ENCODE measurements around the gene NEK2.
"Not testable (repeated sequence)": the region's sequence is repeated elsewhere in the genome, so short reads cannot be mapped to it uniquely, and the experiment has no call there.

Gene NEK2

DNA sequence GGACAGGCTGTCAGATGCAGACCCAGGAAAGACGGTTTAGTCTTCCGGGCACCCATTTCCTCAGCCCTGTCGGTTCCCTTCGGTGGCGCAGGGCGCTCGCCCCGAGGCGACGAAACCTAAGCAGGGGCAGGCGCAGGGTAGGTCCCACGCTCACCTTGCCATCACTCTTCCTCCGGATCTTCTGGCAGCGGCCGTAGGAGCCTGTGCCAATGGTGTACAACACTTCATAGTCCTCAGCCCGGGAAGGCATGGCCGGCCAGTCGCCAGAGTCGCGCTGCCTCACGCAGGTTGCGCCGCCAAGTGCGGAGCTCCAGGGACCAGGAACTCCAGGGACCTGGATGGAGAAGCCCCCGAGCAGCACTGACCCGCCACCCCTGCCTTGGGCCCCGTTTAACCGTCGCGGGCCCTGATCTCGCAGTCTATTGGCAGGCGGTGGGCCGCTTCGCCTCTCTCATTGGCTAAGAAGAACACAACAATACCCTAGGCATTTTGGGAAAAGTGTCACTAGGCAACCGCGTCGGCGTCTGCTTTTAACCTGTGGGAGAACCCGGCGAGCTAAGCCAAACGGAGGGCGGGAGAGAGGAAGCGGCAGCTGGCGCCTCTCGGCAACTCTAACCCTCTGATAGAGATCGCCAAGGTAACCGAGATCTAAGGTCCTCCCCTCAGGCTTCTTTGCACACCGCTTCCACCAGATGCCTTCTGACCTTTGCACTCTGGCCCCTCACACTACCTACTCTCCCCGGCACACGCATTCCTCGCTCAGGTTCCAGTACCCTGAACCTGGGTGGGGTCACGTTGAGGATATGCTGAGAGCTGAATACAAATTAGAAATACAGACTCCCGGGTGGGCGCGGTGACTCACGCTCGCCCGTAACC lies at the start of gene NEK2:
TSS of gene NEK2 (minus strand) at position 392 of the 876 bp plus-strand sequence. CDS start at position 250, 142 bp downstream.
- DNase-seq (ENCODE audit: low read depth in 2 of 2) = peak; percentile 68 to 72

DNA sequence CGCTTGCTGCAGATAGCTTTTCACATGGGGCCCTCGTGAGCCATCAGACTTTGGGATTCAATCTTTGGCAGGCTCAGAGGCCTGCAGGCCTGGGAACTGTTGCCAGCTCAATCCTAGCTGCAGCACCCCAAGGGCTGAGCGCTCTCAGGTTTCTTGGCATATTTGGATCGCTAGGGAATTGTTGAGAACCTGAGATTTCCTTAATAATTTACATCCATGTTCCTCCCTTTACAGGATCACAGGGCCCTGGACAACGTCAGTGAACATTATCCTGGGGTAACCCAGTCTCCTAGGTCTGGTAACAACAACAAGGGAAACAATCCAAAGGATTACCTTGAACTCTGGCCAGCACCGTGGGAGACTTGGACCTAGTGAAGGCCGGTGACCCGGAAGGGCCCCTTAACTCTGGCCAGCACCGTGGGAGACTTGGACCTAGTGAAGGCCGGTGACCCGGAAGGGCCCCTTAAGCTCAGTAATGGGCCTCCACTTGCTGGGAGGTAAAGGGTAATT lies 49.3 kb upstream of the NEK2 start:
- DNase-seq (ENCODE audit: low read depth in 2 of 2) = no peak

DNA sequence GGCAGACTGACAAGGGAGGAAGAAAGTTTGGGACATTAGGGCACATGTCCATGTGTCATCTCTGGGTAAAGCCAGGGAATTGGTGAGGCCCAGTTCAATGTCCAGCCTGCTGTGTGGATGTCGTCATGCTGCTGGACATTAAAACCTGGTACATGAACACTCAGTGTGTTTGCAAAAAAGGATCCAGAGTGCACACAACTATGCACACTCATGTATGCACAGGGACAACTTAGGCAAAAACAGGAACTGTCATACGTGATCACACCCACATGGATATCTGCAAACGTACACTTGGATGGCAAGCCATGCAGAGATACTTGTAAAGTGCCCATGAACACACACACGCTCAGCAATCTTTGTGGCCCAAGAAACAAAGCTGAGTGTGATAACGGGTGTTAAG lies 47.9 kb upstream of the NEK2 start:
- no peak for DNase-seq (ENCODE audit: low read depth in 2 of 2)

DNA sequence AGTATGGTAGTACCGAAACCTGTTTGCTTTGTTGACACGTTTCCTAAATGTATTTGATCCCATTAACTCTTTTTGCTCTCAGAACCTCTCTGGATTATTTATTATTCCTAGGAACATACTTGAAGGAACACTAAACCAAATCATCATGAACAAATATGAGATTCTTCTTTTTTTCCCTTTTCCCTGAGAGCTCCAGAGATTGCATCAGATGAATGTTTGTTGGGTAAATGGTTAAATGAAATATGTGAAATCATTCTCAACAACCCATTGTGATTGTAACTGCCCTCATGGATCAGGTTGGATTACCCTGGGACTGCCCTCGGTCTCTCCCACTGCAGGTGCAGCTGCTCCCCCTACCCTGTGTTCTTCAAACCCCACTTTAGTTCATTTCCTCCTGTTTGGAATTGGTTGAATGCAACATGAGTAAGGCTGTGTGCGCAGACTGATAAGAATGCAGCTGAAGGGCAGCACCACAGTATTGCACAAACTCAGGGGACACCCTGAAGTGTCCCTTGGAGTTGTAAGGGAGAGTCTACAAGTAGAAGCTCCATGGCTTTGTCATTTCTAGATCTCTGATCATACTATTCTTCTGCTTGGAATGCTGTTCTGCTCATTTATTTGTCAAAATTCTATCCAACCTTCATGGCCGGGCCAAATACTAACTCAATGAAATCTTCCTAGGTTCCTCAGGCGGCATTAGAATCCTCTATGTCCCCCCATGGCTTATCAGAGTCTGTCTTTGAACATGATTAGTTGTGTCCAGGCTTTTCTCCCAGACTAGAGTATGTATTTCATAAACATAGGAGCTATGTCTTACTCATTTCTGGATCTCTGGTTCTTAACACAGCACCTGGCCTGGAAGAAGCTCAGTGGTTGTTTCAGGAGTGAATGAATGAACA lies 47.1 kb upstream of the NEK2 start:
- no peak for DNase-seq (ENCODE audit: low read depth in 2 of 2)

DNA sequence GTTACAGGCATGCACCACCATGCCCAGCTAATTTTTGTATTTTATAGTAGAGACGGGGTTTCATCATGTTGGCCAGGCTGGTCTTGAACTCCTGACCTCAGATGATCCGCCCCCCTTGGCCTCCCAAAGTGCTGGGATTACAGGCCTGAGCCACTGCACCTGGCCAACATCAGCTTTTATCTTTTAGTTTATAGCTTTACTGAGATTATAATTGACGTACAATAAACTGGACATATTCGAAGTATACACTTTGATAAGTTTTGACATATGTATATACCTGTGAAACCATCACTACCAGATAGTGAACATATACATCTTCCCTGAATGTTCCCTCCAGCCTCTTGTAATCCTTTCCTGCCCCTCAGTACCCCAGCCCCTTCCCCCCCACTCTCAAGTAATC lies 41.1 kb upstream of the NEK2 start:
- not testable (repeated sequence) for DNase-seq (ENCODE audit: low read depth in 2 of 2)

DNA sequence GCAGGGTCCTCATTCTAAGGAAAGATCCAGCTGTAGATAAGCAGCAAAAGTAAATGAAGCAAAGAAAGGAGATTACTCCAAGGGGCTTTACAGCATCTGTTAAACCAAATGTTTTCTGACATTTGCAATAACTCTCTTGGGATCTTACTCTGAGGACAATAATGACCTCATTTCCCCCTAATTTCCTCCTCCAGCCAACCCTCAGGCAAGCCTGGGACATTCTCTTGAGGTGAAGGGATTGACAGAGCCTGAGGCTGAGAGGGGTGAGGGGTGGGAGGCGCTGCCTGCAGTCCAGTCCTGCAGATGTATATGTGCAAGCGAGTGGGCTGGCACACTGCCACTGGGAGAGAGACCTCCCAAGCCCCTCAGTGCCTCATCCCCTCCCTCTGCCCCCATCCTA lies 40.5 kb upstream of the NEK2 start:
- DNase-seq (ENCODE audit: low read depth in 2 of 2) = no peak

DNA sequence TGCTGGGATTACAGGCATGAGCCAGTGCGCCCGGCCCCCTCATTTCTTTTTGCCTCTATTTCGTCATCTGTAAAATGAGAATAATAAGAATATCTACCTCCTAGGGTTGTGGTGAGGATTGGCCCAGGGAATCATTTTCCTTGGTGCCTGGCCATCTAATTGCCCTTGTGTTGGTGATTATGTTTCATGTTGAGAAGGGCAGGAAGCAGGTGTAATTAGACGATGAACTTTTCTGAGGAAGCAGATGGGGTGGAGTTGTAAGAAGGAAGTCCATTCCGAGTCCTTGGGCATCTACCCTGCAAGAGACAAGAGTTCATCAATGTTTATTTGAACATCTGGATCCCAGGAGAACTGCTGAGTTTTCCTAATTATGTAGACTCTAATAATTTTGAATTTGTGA lies 38.7 kb upstream of the NEK2 start:
- no peak for DNase-seq (ENCODE audit: low read depth in 2 of 2)

DNA sequence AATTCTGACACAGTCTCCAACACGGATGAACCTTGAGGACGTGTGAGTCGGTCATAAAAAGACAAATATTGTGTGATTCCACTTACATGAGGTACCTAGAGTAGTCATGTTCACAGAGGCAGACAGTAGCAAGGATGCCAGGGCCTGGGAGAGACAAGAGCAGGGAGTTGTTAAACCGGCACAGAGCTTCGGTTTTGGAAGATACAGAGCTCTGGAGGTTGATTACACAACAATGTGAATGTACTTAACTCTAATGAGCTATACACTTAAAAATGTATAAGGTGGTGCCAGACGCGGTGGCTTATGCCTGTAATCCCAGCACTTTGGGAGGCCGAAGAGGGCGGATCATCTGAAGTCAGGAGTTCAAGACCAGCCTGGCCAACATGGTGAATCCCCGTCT lies 37.8 kb upstream of the NEK2 start:
- no peak for DNase-seq (ENCODE audit: low read depth in 2 of 2)

DNA sequence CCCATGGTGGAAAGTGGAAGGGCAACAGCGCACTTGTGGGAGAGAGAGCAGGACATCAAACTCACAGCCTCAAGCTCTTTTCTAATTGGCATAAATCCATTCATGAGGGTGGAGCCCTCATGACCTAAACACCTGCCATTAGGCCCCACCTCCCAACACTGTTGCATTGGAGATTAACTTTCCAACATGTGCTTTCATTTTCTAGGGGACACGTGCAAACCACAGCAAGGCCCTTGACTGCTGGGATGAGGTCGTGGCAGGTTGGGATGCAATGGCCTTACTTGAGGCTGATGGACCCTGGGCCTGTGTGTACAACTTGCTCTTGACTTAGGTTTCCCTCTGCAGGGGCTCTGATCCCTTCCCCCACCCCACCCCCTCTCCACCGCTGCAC lies 35.9 kb upstream of the NEK2 start:
- no peak for DNase-seq (ENCODE audit: low read depth in 2 of 2)

DNA sequence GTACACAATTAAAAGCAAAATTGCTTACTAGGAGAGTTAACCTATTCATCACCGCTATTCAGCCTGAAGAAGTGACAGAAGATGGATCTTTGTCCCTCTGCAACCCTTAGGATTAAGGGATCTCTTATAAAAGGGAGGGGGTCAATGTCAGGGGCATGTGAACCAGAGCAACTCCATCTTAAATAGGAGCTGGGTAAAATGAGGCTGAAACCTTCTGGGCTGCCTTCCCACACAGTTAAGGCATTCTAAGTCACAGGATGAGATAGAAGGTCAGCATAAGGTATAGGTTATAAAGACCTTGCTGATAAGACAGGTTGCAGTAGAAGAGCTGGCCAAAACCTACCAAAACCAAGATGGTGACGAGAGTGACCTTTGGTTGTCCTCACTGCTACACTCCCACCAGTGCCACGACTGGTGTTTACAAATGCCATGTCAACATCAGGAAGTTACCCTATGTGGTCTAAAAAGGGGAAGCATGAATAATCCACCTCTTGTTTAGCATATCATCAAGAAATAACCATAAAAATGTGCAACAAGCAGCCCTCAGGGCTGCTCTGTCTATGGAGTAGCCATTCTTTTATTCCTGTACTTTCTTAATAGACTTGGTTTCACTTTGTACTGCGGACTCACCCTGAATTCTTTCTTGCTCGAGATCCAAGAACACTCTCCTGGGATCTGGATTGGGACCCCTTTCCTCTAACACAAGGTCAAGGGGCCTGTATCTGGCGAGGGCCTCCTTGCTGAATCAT lies 35.3 kb upstream of the NEK2 start:
- DNase-seq (ENCODE audit: low read depth in 2 of 2) = no peak

DNA sequence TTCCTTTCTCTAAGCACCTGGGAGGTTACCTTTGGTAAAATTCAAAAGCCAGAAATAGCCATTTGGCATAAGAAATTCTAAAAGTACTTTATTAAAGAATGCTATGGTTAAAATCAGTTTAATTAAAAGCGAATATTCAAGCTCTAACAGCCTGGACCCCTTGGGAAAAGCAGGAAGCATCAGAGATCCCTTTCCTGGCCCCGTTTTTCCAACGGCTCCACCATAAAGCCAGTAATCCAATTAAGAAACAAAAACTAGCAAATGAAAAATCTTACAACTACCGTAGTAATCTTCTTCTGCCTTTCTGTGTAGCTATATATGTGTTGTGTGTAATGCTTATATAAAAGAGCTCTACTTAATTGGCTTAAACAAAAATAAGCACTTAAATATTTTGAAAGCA lies 33.5 kb upstream of the NEK2 start:
- no peak for DNase-seq (ENCODE audit: low read depth in 2 of 2)

DNA sequence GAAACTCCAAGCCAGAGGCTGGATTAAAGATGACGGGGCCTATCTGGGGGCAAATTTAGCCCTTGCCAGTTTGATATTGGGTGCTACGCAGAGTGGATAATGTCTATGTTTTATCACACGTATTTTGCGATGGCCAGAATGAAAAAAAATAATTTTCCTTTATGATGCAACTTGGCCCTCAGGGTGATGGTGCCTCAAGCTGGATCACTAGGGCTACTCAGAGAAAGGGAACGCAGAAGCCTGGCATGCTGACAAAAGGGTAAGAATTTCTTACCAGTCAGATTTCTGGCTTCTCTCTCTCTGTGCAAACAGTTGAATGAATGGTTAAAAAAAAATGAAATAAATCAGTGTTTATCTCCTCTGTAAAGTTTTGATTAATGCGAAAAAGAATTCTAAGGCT lies 32.6 kb upstream of the NEK2 start:
- DNase-seq (ENCODE audit: low read depth in 2 of 2) = no peak

DNA sequence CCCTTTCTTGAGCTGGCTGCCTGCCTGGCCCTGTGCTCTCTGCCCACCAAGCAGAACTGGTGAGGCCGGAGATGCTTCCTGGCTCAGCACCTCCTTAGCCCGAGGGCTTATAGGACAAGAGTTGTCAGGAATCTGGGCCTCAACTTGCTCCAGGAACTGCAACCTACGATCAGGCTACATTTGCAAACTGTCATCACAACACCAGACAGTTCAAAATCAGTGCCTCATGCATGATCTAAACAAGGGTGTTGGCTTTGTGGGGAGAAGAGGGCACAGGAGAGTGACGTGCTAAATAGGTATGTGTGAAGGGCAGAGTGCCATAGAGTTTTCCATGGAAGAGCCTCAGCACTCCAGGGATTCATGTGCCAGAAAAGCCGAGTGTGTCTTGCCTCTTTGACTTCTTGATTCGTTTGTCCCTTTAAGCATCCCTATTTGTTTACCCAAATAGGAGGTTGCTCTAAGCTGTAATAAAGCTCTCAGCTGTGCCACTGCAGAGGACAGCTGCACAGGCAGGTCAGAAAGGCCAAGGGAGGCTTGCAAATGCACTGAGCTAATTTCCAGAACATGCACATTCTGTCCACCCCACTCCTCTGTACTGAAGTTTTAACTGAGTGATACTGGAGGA lies 30.2 kb upstream of the NEK2 start:
- DNase-seq (ENCODE audit: low read depth in 2 of 2) = no peak

DNA sequence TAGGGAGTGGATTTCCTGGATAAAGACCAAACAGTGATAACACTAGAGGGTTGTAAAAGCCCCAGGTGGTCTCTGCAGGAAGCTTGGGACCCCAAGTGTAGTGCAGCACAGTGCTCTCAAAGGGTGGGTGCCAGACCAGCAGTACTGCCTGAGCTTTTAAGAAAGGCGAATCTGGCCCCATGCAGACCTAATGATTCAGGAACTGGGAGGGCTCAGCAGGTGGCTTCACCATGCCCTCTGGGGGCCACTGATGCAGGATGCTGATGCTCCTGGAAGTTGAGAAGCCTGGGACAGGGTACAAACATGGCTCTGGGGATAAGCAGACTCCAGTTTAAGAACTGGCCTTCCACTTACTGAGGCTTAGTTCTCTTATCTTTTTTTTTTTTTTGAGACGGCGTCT lies 29.1 kb upstream of the NEK2 start:
- DNase-seq (ENCODE audit: low read depth in 2 of 2) = no peak

DNA sequence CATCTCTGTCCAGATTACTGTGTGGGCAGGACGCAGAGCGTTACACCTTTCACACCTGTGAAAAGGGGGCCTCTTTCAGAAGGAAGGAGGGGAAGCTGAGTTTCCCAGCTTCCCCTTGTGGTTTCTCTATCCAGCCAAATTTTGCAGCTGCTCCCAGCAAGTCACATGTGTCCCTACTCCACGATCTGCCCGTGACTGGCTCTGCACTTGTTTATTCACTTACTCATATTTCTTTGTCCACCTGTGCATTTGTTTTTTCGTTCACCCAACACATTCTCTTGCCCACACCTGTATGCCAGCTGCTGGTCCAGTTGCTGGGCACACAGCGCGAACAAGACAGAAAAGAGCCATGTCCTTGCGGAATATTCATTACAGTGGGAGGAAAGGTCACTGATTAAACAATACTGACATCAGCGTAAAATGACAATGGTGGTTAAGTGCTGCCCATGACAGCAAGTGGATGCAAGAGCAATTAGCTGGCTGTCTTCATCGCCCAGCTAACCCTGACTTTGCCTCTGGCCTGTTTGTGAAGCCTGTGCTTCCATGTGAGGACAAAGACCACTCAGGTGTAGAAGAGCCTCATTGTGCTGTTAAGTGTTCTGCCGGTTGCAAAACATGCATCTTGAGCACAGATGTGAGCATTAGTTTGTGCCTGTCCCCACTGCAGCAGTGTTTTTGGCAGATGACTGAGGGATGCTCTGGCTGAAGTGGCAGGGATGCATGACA lies 28.6 kb upstream of the NEK2 start:
- DNase-seq (ENCODE audit: low read depth in 2 of 2) = no peak

DNA sequence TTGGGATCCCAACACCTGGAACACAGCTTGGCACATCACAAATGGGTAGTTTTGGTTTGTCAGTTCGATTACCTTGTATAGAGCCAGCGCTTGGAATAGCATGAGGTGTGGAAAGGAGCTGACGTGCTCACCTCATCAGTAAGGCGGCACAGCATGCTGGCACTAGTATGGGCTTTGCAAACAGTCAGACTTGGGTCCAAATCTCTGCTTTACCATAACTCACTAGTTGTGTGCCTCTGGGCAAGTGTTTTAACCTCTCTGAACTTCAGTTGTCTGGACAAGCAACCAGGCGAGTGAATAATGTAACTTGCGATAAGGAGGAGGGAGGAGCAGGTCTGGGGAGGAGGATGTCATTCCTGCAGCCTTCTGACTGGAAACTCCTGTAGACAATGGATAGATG lies 26.3 kb upstream of the NEK2 start:
- no peak for DNase-seq (ENCODE audit: low read depth in 2 of 2)

DNA sequence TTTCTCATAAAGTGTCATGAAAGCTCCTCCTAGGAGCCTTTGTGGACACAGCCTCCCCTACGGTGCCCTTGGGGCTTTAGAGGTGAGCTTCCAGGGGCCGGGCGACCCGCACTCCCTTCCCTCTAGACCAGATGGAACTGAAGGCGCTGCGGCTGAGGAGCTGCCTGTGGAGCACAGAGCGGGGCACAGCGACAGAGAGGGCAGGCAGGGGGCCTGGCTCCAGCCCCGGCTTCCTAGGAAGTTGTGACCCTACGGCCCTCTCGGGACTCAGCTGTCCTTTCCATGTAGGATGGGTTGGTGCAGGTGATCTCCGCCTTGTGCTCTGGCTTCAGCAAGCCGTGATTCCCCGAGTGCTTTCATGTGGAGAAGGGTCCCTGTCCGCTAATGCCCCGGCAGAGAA lies 23.6 kb upstream of the NEK2 start:
- no peak for DNase-seq (ENCODE audit: low read depth in 2 of 2)

DNA sequence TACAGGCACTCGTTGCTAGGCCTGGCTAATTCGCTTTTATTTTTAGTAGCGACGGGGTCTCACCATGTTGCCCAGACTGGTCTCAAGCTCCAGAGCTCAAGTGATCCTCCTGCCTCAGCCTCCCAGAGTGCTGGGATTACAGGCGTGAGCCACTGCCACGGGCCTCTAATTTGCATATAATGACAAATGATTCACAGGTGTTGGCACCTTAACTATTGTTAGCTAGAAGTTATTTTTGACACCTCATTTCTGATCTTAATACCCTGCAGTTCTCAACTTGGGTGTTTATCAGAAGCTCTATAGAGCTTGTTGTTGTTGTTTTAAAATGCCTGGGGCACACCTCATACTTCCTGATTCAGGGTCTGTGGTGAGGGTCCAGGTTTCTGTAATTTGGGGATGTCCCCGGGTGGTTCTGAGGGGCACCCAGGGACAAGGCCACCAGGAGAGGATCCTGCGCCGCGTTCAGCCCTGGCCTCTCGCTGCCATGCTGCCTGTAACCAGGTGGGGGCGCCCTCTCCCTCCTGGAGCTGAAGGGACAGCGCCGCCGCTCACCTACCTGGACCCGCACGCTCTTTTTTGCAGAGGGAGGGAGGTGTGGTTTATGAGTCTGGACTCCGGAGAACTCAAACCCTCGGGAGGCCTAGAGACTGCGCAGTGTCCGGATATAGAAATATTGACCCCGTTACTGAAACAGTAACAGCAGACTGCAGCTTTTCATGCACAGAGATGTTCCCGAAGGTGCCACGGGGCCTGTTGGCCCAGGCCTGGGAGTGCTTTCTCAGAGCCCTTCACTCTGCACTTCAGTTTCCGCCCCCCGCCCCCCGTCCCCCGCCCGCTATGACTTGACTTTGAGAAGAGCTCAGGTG lies 23.0 kb upstream of the NEK2 start:
- peak; percentile 61 to 63 for DNase-seq (ENCODE audit: low read depth in 2 of 2)

DNA sequence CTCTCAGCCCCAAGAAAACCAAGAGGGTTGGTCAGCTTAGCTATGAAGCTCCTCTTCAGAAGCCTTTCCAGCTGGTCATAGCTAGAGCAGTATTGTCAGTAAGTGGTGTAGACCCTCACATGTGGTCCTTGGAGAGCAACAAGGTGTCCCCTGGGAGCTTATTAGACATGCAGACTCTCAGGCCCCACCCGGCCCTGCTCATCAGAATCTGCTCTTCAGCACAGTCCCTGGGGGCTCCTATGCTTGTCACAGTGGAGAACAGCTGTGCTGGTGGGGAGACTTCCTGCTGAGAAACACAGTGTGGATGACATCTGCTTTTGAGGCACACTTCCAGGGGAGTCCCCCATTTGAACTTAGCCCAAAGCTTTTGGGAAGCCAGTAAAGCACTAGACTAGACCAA lies 21.9 kb upstream of the NEK2 start:
- no peak for DNase-seq (ENCODE audit: low read depth in 2 of 2)
